C4-2B (cell line): ENCODE measurements around the gene PSMG2.

Experiments
- ZFX ChIP-seq: fragments of 450-650 bp; IDR thresholded peaks from 2 replicates; pipeline ENCODE4 v1.6.1; 2017
- TF ChIP-seq, protein P1 (sequence below): fragments of 450-650 bp; conservative IDR thresholded peaks from 2 replicates; pipeline ENCODE4 v1.5.1; 2017; ENCODE audit warnings: mild to moderate bottlenecking

DNA sequence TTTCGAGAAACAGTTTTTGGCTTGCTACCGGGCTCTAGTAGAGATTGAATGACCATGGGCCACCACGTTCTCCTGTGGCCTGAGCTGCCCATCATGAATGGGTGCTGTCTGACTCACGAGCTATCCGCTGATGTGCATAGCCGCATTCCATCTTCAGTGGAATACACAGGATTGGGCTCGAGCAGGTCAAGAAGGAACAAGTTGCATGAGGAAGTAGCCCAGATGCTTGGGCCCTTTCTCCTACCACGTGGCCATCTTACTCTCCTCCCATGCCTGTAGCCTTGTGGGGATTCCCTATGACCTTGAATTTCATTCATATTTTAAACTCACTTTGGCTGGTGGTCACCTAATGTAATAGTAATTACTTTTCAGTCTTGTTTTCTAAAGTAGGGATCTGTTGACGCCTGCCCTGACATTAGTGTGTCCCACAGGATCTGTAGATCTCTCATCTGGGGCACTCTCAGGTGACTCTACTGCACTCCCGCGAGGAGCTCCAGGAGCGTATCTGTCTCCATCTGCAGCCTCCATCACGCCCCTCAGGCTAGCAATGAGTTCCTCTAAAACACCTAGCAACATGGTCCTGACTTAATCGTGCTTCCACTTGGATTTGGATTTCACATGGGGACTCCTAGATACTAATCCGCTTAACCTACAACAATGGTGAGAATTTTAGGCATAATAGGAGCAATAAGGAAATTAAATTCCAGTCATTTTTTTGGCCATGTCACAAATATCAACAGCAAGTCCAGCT lies 67.8 kb downstream of the PSMG2 start:
- TF ChIP-seq, protein P1, sequence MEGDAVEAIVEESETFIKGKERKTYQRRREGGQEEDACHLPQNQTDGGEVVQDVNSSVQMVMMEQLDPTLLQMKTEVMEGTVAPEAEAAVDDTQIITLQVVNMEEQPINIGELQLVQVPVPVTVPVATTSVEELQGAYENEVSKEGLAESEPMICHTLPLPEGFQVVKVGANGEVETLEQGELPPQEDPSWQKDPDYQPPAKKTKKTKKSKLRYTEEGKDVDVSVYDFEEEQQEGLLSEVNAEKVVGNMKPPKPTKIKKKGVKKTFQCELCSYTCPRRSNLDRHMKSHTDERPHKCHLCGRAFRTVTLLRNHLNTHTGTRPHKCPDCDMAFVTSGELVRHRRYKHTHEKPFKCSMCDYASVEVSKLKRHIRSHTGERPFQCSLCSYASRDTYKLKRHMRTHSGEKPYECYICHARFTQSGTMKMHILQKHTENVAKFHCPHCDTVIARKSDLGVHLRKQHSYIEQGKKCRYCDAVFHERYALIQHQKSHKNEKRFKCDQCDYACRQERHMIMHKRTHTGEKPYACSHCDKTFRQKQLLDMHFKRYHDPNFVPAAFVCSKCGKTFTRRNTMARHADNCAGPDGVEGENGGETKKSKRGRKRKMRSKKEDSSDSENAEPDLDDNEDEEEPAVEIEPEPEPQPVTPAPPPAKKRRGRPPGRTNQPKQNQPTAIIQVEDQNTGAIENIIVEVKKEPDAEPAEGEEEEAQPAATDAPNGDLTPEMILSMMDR = no peak
- no peak for TF ChIP-seq ZFX
